ENCODE data around the gene JTB. TPM values are rescaled to one million over a fixed set of nuclear protein-coding genes. Genes with fewer than 3 reads are reported as not detected.

The JTB gene
- total and polyA plus RNA-seq, 2 of the 4 experiments (the other 2 are of a cell fraction), result 123 to 138 TPM

DNA sequence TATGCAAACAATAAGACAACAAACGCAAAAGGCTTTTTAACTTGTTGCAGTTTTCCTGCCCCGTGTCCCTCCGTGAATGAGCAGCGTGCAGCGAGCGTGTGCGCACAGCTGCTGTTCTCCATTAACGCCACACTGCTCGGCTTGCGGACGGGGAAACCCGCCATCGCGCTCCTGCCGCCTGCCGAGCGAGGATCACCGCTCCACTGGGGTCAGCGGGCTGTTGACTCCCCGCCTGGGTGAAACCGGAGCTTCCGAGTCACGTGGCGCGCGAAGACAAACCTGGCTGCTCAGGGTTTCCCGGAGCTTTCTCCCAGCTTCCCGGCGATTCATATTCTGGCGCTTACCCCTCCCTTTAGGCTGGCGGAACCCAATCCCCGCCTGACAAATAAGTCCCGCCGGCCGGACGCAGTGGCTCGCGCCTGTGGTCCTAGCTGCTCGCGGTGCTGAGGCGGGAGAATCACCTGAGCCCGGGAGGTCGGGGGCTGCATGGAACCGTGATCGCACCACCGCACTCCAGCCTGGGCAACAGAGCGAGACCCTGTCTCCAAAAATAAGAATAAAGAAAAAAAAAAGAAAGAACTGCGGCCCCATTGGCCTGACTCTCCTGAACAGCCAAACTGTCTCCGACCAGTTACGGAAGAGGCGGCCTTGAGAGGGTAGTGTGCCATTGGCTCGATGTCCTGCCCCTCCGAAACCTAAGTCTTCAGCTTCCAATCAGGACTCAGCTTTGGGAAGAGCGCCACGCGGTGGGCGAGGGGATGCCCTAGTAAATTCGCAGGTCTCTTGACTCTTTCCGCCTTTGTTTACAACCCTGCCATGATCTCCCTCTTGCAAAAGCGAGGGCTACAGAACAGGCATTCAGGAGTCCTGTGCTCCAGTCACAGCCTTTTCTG is 10.1 kb downstream of the JTB start, which contains the start of gene CREB3L4 (continued):
- TF ChIP-seq, protein P1, sequence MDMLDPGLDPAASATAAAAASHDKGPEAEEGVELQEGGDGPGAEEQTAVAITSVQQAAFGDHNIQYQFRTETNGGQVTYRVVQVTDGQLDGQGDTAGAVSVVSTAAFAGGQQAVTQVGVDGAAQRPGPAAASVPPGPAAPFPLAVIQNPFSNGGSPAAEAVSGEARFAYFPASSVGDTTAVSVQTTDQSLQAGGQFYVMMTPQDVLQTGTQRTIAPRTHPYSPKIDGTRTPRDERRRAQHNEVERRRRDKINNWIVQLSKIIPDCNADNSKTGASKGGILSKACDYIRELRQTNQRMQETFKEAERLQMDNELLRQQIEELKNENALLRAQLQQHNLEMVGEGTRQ (IDR thresholded peaks at IDR 0.05; ENCODE audit: low read depth, low read length), result peak; percentile 95
- TF ChIP-seq, protein P2, sequence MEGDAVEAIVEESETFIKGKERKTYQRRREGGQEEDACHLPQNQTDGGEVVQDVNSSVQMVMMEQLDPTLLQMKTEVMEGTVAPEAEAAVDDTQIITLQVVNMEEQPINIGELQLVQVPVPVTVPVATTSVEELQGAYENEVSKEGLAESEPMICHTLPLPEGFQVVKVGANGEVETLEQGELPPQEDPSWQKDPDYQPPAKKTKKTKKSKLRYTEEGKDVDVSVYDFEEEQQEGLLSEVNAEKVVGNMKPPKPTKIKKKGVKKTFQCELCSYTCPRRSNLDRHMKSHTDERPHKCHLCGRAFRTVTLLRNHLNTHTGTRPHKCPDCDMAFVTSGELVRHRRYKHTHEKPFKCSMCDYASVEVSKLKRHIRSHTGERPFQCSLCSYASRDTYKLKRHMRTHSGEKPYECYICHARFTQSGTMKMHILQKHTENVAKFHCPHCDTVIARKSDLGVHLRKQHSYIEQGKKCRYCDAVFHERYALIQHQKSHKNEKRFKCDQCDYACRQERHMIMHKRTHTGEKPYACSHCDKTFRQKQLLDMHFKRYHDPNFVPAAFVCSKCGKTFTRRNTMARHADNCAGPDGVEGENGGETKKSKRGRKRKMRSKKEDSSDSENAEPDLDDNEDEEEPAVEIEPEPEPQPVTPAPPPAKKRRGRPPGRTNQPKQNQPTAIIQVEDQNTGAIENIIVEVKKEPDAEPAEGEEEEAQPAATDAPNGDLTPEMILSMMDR (conservative IDR thresholded peaks at IDR 0.05; ENCODE audit: low read depth, low read length), result peak; percentile 60
- TF ChIP-seq MXI1 (IDR thresholded peaks at IDR 0.05; ENCODE audit: borderline replicate concordance, low read depth, low read length), result peak; percentile 90
